Embryonic facial prominence (tissue), 1 donor: ENCODE results near the gene NAV1.

ENCODE experiments used
- DNase-seq: peaks from one replicate; pipeline ENCODE4 v3.0.0-alpha.2; 2016; ENCODE audit errors: extremely low spot score

NAV1 gene

DNA sequence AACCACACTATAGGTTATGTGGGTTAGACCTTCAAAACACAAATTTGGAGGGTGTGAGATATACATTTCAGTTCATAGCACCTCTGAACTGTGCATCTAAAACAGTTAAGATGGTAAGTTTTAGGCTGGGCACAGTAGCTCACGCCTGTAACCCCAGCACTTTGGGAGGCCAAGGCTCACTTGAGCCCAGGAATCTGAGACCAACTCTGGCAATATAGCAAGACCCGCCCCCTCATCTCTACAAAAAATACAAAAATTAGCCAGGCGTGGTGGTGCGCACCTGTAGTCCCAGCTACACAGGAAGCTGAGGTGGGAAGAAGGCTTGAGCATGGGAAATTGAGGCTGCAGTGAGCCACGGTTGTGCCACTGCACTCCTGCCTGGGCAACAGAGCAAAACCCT lies 47.9 kb downstream of the NAV1 start:
- no peak for DNase-seq

GRCh38 chr1:201587729-201588128 lies 48.8 kb downstream of the NAV1 start:
- no peak for DNase-seq
